Smooth muscle cell (in vitro differentiated cells): Measurements from ENCODE around the gene NUDT16L1. TPM values are rescaled to one million over a fixed set of nuclear protein-coding genes. Genes with fewer than 3 reads are reported as not detected.

Experiments
- DNase-seq: peaks from one replicate; lab custom pipeline; 2025; ENCODE audit not compliant: unreplicated experiment; lab: John Stamatoyannopoulos, UW
- H2AFZ ChIP-seq: fragments of 200-600 bp; sonication (generic); 2 replicates; pipeline ENCODE4 v1.6.0; 2016; ENCODE audit warnings: antibody characterized with exemption, low read depth, mild to moderate bottlenecking
- H3F3A ChIP-seq: fragments of 200-600 bp; sonication (generic); 2 replicates; pipeline ENCODE4 v1.6.0; 2017; ENCODE audit warnings: antibody characterized with exemption, low read depth
- H3K27ac ChIP-seq: fragments of 200-600 bp; sonication (generic); 2 replicates; pipeline ENCODE4 v1.5.1; 2016; ENCODE audit warnings: low read depth, mild to moderate bottlenecking
- H3K27me3 ChIP-seq: fragments of 200-600 bp; sonication (generic); 2 replicates; pipeline ENCODE4 v1.6.1; 2016; ENCODE audit warnings: low read depth, mild to moderate bottlenecking
- H3K36me3 ChIP-seq: fragments of 200-600 bp; sonication (generic); 2 replicates; pipeline ENCODE4 v1.5.1; 2016; ENCODE audit warnings: low read depth
- H3K4me1 ChIP-seq: fragments of 200-600 bp; sonication (generic); 2 replicates; pipeline ENCODE4 v1.5.1; 2016; ENCODE audit warnings: low read depth
- H3K4me2 ChIP-seq: fragments of 200-600 bp; sonication (generic); 2 replicates; pipeline ENCODE4 v1.6.0; 2016; ENCODE audit warnings: mild to moderate bottlenecking
- H3K4me3 ChIP-seq: fragments of 200-600 bp; sonication (generic); 2 replicates; pipeline ENCODE4 v1.5.1; 2016; ENCODE audit warnings: mild to moderate bottlenecking
- H3K79me2 ChIP-seq: fragments of 200-600 bp; sonication (generic); 2 replicates; pipeline ENCODE4 v1.6.0; 2016; ENCODE audit warnings: low read depth, mild to moderate bottlenecking
- H3K9ac ChIP-seq: fragments of 200-600 bp; sonication (generic); 2 replicates; pipeline ENCODE4 v1.6.0; 2016; ENCODE audit warnings: low read depth
- H3K9me3 ChIP-seq: fragments of 200-600 bp; sonication (generic); replicated peaks from 2 replicates; pipeline ENCODE4 v1.5.1; 2016; ENCODE audit warnings: low read depth
- H4K20me1 ChIP-seq: fragments of 200-600 bp; sonication (generic); 2 replicates; pipeline ENCODE4 v1.6.0; 2016; ENCODE audit warnings: low read depth
- CTCF ChIP-seq: fragments of 200-600 bp; sonication (generic); IDR thresholded peaks from 2 replicates; pipeline ENCODE4 v1.5.1; 2017; ENCODE audit warnings: borderline replicate concordance, mild to moderate bottlenecking, antibody characterized with exemption; ENCODE audit not compliant: insufficient read depth, poor library complexity, severe bottlenecking
- WGBS: methylation state at CpG from one replicate; pipeline ENCODE4 v1.1.7; 2016; ENCODE audit warnings: low lambda C conversion rate; 5-methylcytosine and 5-hydroxymethylcytosine counted together
- polyA plus RNA-seq: library from polyadenylated mRNA; unstranded; fragments of >200 nt; fragmentation: Nextera tagmentation; extraction: Ambion mirVana; gene quantifications from 2 replicates; pipeline ENCODE4 v1.2.1, GENCODE V29; 2016
- total RNA-seq: library from RNA; depleted of rRNA; stranded (reverse); fragments of >200 nt; gene quantifications from 2 replicates; pipeline ENCODE4 v1.2.3, GENCODE V29; 2014

Gene NUDT16L1
- total and polyA plus RNA-seq, 2 experiments from 2014 or later: 17.6 to 48.3 TPM

- no peaks in the 10 kb centered on the region for H3K9me3 ChIP-seq
- no peak overlapping the region for H3K27ac ChIP-seq
- no peaks in the 10 kb centered on the region for H3K27me3 ChIP-seq
- H3K4me3 ChIP-seq: no peak overlapping the region
- no peak overlapping the region for H3K4me2 ChIP-seq
- 100% methylated on average over 2 of the region's 2 CpGs for WGBS
- no peaks in the 10 kb centered on the region for H3F3A ChIP-seq
- TF ChIP-seq CTCF: no peak
- no peaks in the 10 kb centered on the region for H4K20me1 ChIP-seq
- no peaks in the 10 kb centered on the region for H3K79me2 ChIP-seq
- no peaks in the 10 kb centered on the region for H3K36me3 ChIP-seq
- H2AFZ ChIP-seq: no peak overlapping the region
- DNase-seq: no peak
- H3K4me1 ChIP-seq: no peaks in the 10 kb centered on the region
- H3K9ac ChIP-seq: no peak overlapping the region
Measured at GRCh38 chr16:4714996-4715395, 21.6 kb downstream of the NUDT16L1 start.

GRCh38 chr16:4718466-4718865 is 25.1 kb downstream of the NUDT16L1 start:
- Histone ChIP-seq H3K4me1 (no peaks in the 10 kb centered on the region), H3K4me2 (no peak overlapping the region)
- 54% methylated on average over 5 of the region's 5 CpGs for WGBS

GRCh38 chr16:4723071-4723767 is 29.9 kb downstream of the NUDT16L1 start:
- H2AFZ ChIP-seq: no peak overlapping the region
- no peaks in the 10 kb centered on the region for H3K4me1 ChIP-seq
- no peaks in the 10 kb centered on the region for H3K36me3 ChIP-seq
- H3F3A ChIP-seq: no peaks in the 10 kb centered on the region
- DNase-seq: no peak
- no peak overlapping the region for H3K4me2 ChIP-seq
- H3K4me3 ChIP-seq: no peak overlapping the region
- no peak overlapping the region for H3K9ac ChIP-seq
- 85% methylated on average over 14 of the region's 14 CpGs for WGBS
- no peaks in the 10 kb centered on the region for H3K27me3 ChIP-seq
- no peak for TF ChIP-seq CTCF
- no peak overlapping the region for H3K27ac ChIP-seq
- no peaks in the 10 kb centered on the region for H3K79me2 ChIP-seq
- no peaks in the 10 kb centered on the region for H4K20me1 ChIP-seq
- H3K9me3 ChIP-seq: no peaks in the 10 kb centered on the region

More at GRCh38 chr16:4718466-4718865, 25.1 kb downstream of the NUDT16L1 start:
- Histone ChIP-seq H3K36me3 (no peaks in the 10 kb centered on the region), H3K27me3 (no peaks in the 10 kb centered on the region), H3K27ac (no peak overlapping the region), H3K9ac (no peak overlapping the region), H2AFZ (no peak overlapping the region), H3K9me3 (no peaks in the 10 kb centered on the region), H3K79me2 (no peaks in the 10 kb centered on the region), H3F3A (no peaks in the 10 kb centered on the region), H4K20me1 (no peaks in the 10 kb centered on the region), H3K4me3 (no peak overlapping the region)
- DNase-seq: no peak
- TF ChIP-seq CTCF: no peak

- Histone ChIP-seq H3K79me2 (no peaks in the 10 kb centered on the region), H4K20me1 (no peaks in the 10 kb centered on the region), H3K27ac (no peak overlapping the region), H2AFZ (no peak overlapping the region), H3F3A (no peaks in the 10 kb centered on the region), H3K4me2 (no peak overlapping the region), H3K36me3 (no peaks in the 10 kb centered on the region), H3K9ac (no peak overlapping the region), H3K27me3 (no peaks in the 10 kb centered on the region), H3K4me1 (no peaks in the 10 kb centered on the region), H3K9me3 (no peaks in the 10 kb centered on the region), H3K4me3 (no peak overlapping the region)
- no peak for TF ChIP-seq CTCF
- WGBS: 92% methylated on average over 11 of the region's 11 CpGs
- no peak for DNase-seq
Measured at GRCh38 chr16:4724661-4725270, 31.4 kb downstream of the NUDT16L1 start.
